ENCODE data around the gene INTS7.
"Not testable (repeated sequence)": the region's sequence is repeated elsewhere in the genome, so short reads cannot be mapped to it uniquely, and the experiment has no call there.

INTS7 gene

GRCh38 chr1:211944733-211945500, 90.4 kb downstream of the INTS7 start:
- DNase-seq (ENCODE audit: extremely low read depth, low read depth), result peak; percentile 4
- H3K4me3 ChIP-seq (replicated peaks; ENCODE audit: low read depth, low read length), result no peak overlapping the region
- peak; percentile 42 for TF ChIP-seq CTCF (IDR thresholded peaks at IDR 0.05; ENCODE audit: low read depth, low read length, missing control alignments)

DNA sequence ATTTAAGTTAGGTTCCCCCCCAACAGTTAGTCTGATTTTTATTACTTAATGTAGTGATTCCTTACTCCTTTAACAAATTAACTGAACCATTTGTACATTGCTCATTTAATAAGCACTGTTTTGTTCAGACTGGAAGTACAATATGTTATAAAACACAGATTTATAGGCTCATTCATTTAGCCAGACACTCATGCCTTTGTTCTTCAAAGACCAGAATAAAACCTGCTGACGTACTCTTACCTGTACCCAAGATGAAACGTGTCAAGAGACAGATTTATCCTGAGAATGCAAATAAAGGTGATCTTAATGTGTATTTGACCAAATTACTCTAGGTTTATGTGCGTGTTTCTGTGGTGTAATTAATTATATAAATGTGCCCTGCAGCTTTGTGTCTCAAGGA, 92.8 kb downstream of the INTS7 start:
- DNase-seq (ENCODE audit: extremely low read depth, low read depth), result no peak
- TF ChIP-seq CTCF (IDR thresholded peaks at IDR 0.05; ENCODE audit: low read depth, low read length, missing control alignments), result no peak
- H3K4me3 ChIP-seq (replicated peaks; ENCODE audit: low read depth, low read length), result no peak overlapping the region

DNA sequence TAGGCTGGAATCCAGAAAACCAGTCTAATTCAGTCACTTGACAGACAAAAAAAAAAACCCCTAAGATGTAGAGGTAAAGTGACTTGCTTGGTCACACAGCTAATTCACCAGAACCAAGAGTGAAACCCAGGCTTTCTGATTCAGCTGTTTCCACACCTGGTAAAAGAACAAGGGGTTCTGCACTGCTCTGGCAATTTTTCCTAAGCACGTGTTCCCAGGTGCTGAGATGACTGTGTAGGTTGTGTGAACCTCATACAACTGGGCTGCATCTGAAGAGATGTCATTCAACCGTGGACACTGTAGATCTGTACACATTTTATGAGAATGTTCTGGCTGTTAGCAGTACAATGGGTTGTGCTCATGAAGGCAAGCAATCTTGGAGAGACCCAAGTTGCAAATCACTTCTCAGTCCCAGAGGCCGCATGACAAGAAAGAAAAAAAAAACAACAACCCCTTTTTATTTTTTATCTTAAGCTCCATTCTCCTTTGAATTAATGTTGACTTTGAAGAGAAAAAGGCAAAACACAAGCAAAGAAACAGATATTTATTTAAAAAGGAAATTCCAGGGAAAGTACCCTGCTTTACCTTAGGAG, 95.4 kb downstream of the INTS7 start:
- DNase-seq (ENCODE audit: extremely low read depth, low read depth), result no peak
- no peak overlapping the region for H3K4me3 ChIP-seq (replicated peaks; ENCODE audit: low read depth, low read length)
- no peak for TF ChIP-seq CTCF (IDR thresholded peaks at IDR 0.05; ENCODE audit: low read depth, low read length, missing control alignments)

DNA sequence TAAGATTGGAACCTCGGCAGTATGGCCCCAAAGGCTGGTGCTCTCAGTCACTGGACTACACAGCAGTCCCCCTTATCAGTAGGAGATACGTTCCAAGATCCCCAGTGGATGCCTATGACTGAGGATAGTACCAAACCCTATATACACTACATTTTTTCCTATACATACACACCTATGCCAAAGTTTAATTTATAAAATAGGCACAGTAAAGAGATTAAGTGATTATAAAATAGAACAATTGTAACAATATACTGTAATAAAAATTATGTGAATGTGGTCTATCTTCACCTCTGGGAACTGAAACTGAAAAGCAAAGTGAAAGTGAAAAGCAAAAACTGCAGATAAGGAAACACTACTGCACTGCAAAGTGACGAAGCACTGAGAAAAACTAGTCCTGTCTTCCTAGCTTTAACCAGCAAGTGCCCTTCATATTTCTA, 96.8 kb downstream of the INTS7 start:
- H3K4me3 ChIP-seq (replicated peaks; ENCODE audit: low read depth, low read length), result no peak overlapping the region
- DNase-seq (ENCODE audit: extremely low read depth, low read depth), result no peak
- TF ChIP-seq CTCF (IDR thresholded peaks at IDR 0.05; ENCODE audit: low read depth, low read length, missing control alignments), result no peak

- DNase-seq (ENCODE audit: extremely low read depth, low read depth); H3K4me3 ChIP-seq (replicated peaks; ENCODE audit: low read depth, low read length): not testable (repeated sequence)
Observed at GRCh38 chr1:211937422-211937821, 97.9 kb downstream of the INTS7 start.

DNA sequence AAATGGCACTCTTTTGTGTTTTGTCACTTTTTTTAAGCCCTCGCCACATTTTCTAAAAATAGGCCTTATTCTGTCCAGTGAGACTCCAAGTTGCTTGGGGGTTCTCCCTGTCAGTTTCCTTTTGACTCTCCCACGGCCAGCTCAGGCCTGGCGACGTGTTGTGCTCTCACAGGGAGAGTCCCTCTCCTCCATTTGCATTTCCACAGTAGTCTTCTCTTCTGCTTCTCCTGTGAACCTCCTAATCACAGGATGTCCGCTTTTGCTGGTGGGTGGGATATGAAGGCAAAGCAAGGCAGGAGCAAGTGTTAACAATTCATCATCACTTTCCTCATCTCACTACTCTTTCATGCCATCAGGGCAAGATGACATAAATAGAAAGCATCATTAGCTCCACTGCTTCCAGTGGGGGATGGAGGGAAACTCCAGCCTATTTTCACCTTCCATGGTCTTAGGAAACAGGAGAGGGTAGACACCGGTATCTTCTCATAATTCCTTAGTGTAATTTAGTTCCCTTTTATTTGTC, 99.8 kb downstream of the INTS7 start:
- H3K4me3 ChIP-seq (replicated peaks; ENCODE audit: low read depth, low read length), result no peak overlapping the region
- no peak for DNase-seq (ENCODE audit: extremely low read depth, low read depth)
- TF ChIP-seq CTCF (IDR thresholded peaks at IDR 0.05; ENCODE audit: low read depth, low read length, missing control alignments), result no peak

DNA sequence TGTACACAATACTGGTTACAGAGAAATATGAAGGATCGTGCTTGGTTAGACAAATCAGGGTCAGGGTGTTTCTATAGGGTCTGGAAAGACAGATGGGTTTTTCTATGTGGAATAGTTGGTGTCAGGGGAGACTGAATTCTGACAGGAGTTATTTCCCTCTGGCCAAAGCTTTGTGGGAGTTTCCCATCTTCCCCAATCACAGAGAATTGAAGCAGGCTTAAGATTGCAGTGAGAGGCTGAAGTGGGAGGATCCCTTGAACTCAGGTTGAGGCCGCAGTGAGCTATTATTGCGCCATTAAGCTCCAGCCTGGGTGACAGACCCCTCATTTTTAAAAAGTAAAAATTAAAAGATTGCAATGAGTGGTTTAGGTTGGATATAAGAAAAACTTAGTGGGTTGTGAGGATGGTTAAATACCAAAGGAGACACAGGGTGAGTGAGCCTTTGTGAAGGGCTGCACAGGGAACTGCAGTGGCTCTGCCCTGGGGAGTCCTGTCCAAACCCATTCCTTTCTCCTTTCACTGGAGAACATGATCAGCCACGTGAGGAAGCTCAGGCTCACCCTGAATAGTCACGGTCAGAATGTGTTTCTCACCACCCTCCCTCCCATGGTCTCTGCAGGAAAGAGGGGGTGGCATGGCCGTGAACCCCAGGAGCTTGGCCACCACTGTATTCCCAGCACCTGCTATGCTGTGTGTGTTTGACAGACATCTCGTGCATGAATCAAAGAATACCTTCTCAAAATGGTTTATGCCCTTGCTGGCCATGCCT, 101.2 kb downstream of the INTS7 start:
- no peak for TF ChIP-seq CTCF (IDR thresholded peaks at IDR 0.05; ENCODE audit: low read depth, low read length, missing control alignments)
- DNase-seq (ENCODE audit: extremely low read depth, low read depth), result no peak
- no peak overlapping the region for H3K4me3 ChIP-seq (replicated peaks; ENCODE audit: low read depth, low read length)

All from HFF-Myc (cell line).